ENCODE data around the gene DAB1. TPM values are rescaled to one million over a fixed set of nuclear protein-coding genes. Genes with fewer than 3 reads are reported as not detected.

DAB1 gene
- total RNA-seq, 2 experiments from 2014 or later: 0.52 to 0.61 TPM

- H3K4me3 ChIP-seq (ENCODE audit: low read length): no peak overlapping the region
- Mint-ChIP-seq H3K36me3 (ENCODE audit: low read depth) (no peaks in the 10 kb centered on the region), H3K27me3 (peaks cover 9% of the 10 kb centered on the region), H3K27ac (no peak overlapping the region), H3K4me3 (no peak overlapping the region), H3K4me1 (ENCODE audit: low read depth) (no peaks in the 10 kb centered on the region), H3K9me3 (peaks cover 6% of the 10 kb centered on the region)
- ChIA-PET CTCF (no interaction called here), POLR2A (no interaction called here)
- H3K4me1 ChIP-seq (ENCODE audit: insufficient read depth, low read length): no peaks in the 10 kb centered on the region
- TF ChIP-seq, protein P1, sequence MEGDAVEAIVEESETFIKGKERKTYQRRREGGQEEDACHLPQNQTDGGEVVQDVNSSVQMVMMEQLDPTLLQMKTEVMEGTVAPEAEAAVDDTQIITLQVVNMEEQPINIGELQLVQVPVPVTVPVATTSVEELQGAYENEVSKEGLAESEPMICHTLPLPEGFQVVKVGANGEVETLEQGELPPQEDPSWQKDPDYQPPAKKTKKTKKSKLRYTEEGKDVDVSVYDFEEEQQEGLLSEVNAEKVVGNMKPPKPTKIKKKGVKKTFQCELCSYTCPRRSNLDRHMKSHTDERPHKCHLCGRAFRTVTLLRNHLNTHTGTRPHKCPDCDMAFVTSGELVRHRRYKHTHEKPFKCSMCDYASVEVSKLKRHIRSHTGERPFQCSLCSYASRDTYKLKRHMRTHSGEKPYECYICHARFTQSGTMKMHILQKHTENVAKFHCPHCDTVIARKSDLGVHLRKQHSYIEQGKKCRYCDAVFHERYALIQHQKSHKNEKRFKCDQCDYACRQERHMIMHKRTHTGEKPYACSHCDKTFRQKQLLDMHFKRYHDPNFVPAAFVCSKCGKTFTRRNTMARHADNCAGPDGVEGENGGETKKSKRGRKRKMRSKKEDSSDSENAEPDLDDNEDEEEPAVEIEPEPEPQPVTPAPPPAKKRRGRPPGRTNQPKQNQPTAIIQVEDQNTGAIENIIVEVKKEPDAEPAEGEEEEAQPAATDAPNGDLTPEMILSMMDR (IDR thresholded peaks at IDR 0.05): no peak
- no peaks in the 10 kb centered on the region for H3K27me3 ChIP-seq (ENCODE audit: control insufficient read depth in 1 of 2, insufficient read depth in 2 of 2, low read length in 2 of 2)
- no peaks in the 10 kb centered on the region for H3K9me3 ChIP-seq (ENCODE audit: control insufficient read depth in 1 of 2, insufficient read depth in 1 of 2, low read length in 2 of 2)
- intact Hi-C loops (cut with DNase I, micrococcal nuclease): no loop called here
- H3K36me3 ChIP-seq (ENCODE audit: insufficient read depth, low read length): no peaks in the 10 kb centered on the region
- no peak for DNase-seq
- no peak overlapping the region for H3K27ac ChIP-seq (ENCODE audit: low read depth in 1 of 2, low read length in 2 of 2)
- no peak for ATAC-seq (ENCODE audit: poor library complexity)
Observed at GRCh38 chr1:57316291-57316690, 107.6 kb downstream of the DAB1 start.

- TF ChIP-seq, protein P1 (IDR thresholded peaks at IDR 0.05): no peak
- Histone ChIP-seq H3K4me3 (ENCODE audit: low read length) (no peak overlapping the region), H3K36me3 (ENCODE audit: insufficient read depth, low read length) (no peaks in the 10 kb centered on the region), H3K27ac (ENCODE audit: low read depth in 1 of 2, low read length in 2 of 2) (no peak overlapping the region), H3K9me3 (ENCODE audit: control insufficient read depth in 1 of 2, insufficient read depth in 1 of 2, low read length in 2 of 2) (no peaks in the 10 kb centered on the region), H3K27me3 (ENCODE audit: control insufficient read depth in 1 of 2, insufficient read depth in 2 of 2, low read length in 2 of 2) (no peaks in the 10 kb centered on the region), H3K4me1 (ENCODE audit: insufficient read depth, low read length) (peaks cover 7% of the 10 kb centered on the region)
- H3K27me3 Mint-ChIP-seq: peaks cover 4% of the 10 kb centered on the region
- DNase-seq (no peak), ATAC-seq (ENCODE audit: poor library complexity) (no peak)
- no peak overlapping the region for H3K27ac Mint-ChIP-seq
- peaks cover under 1% of the 10 kb centered on the region for H3K4me1 Mint-ChIP-seq (ENCODE audit: low read depth)
- H3K36me3 Mint-ChIP-seq (ENCODE audit: low read depth): no peaks in the 10 kb centered on the region
- no peak overlapping the region for H3K4me3 Mint-ChIP-seq
- peaks cover under 1% of the 10 kb centered on the region for H3K9me3 Mint-ChIP-seq
- CTCF ChIA-PET: no interaction called here
- POLR2A ChIA-PET: no interaction called here
- intact Hi-C loops (cut with DNase I, micrococcal nuclease): no loop called here
Observed at GRCh38 chr1:57312869-57313268, 111.0 kb downstream of the DAB1 start.

DNA sequence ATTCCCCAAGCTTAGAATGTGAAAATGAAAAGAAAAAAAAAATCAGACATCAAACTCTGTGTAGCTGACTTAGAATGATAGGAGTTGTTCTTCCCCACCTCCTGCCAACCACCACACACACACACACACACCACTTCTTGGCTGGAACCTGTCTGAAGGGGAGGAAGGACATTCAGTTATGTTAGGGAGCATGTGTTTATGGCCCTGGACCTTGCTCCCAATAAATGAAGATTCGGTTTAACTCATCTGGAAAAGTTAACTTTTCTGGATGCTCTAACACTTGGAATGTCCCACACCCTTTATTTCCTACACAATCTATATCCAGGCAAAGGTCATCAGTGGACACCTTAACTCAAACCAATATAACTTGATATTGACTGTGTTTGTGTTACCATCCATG is 112.4 kb downstream of the DAB1 start:
- Histone ChIP-seq H3K4me3 (ENCODE audit: low read length) (no peak overlapping the region), H3K36me3 (ENCODE audit: insufficient read depth, low read length) (no peaks in the 10 kb centered on the region), H3K4me1 (ENCODE audit: insufficient read depth, low read length) (peaks cover 19% of the 10 kb centered on the region), H3K9me3 (ENCODE audit: control insufficient read depth in 1 of 2, insufficient read depth in 1 of 2, low read length in 2 of 2) (no peaks in the 10 kb centered on the region), H3K27ac (ENCODE audit: low read depth in 1 of 2, low read length in 2 of 2) (no peak overlapping the region), H3K27me3 (ENCODE audit: control insufficient read depth in 1 of 2, insufficient read depth in 2 of 2, low read length in 2 of 2) (no peaks in the 10 kb centered on the region)
- Mint-ChIP-seq H3K27me3 (peaks cover 4% of the 10 kb centered on the region), H3K27ac (no peak overlapping the region), H3K4me1 (ENCODE audit: low read depth) (peaks cover 12% of the 10 kb centered on the region), H3K36me3 (ENCODE audit: low read depth) (no peaks in the 10 kb centered on the region), H3K9me3 (peaks cover 6% of the 10 kb centered on the region), H3K4me3 (no peak overlapping the region)
- ChIA-PET POLR2A (no interaction called here), CTCF (no interaction called here)
- DNase-seq (no peak), ATAC-seq (ENCODE audit: poor library complexity) (no peak)
- intact Hi-C loops (cut with DNase I, micrococcal nuclease): no loop called here
- TF ChIP-seq, protein P1 (IDR thresholded peaks at IDR 0.05): no peak

All from CD4-positive, alpha-beta T cell (primary cell).